GM18861 (cell line): ENCODE results near the gene IL11.

Experiments
- ATAC-seq: cut with Tn5 transposase; IDR thresholded peaks from one replicate; pipeline ENCODE4 v1.9.1; 2021; ENCODE audit not compliant: unreplicated experiment

Gene IL11

GRCh38 chr19:55391702-55392615 lies 21.7 kb upstream of the IL11 start:
- no peak for ATAC-seq

- no peak for ATAC-seq
Observed at GRCh38 chr19:55391191-55391670, 21.0 kb upstream of the IL11 start.

DNA sequence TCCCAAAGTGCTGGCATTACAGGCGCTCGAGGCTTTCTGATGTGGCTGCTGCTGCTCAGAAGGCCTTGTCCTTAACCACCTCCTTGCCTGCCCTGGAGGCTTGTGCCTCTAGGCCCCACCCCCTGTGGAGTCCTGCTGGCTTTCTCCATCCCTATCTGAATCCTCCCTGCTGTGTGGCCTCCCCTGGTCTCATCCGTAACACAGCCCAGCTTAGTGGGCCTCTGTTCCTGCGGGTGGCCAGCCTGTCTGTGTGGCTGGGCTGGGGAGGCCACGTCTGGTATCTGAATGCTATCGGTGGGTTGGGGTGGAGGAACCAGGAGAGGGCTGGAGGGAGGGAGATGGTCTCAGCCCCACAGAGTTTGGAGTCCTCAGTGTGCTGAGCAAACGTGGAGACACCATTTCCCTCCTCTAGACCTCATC lies 20.2 kb upstream of the IL11 start:
- no peak for ATAC-seq

GRCh38 chr19:55389386-55390317 lies 19.4 kb upstream of the IL11 start:
- no peak for ATAC-seq

DNA sequence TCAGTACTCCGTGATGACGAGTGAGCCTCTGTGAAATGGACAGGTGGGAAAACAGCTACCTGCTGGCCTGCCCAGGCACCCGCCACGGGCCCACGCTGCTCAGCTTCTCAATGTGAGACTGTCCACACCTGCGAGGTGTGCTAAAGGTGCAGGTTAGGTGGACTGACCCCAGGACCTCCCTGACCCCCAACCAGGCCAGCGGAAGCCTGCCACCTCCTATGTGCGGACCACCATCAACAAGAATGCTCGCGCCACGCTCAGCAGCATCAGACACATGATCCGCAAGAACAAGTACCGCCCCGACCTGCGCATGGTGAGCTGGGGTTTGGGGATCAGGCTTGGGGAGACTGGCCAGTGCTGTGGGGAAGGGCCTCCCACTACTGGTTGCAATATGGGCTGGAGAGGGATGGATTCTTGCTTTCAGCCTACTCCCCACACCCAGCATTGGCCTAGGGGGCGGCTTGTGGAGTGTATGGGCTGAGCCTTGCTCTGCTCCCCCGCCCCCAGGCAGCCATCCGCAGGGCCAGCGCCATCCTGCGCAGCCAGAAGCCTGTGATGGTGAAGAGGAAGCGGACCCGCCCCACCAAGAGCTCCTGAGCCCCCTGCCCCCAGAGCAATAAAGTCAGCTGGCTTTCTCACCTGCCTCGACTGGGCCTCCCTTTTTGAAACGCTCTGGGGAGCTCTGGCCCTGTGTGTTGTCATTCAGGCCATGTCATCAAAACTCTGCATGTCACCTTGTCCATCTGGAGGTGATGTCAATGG lies 17.7 kb upstream of the IL11 start:
- no peak for ATAC-seq

- ATAC-seq = no peak
Observed at GRCh38 chr19:55386493-55386971, 16.3 kb upstream of the IL11 start.

DNA sequence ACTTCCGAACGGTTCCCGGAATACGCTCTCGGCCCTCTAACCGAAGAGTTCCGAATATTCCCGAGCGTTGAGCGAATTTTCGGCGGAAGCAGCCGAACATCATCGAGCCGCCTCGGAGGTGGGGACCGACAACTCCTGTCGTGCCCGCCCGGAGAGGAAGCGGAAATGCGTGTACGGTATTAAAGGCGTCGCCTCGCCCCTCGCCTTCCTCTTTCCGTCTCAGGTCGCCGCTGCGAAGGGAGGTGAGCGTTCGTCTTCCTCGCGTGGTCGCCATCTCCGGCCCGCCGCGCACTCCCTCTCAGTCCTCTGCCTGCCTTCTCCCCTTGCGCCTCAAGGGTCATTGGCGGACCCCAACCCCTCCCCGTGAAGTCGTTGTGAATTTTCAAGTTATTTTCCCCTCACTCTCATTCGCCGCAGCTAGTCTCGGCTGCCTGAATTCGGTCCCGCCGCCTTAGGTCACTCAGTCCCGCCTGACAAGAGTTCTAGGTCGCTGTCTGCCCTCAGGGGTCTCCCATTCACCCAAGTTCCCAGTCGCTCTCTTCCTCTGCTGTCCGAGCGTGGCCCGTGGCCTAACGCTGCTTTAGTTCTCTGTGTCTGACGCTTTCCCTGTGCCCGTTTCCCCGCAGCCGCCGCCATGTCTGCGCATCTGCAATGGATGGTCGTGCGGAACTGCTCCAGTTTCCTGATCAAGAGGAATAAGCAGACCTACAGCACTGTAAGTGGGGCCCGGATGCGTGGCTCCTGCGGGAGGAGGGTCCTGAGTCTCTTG lies 15.6 kb upstream of the IL11 start, which contains the start of gene RPL28:
TSS of gene RPL28 (plus strand) at position 209 of the 769 bp plus-strand sequence. CDS start at position 635, 426 bp downstream.
- peak; percentile 55 for ATAC-seq

- ATAC-seq = peak; percentile 51
Observed at GRCh38 chr19:55384920-55385723, 14.9 kb upstream of the IL11 start.

GRCh38 chr19:55384131-55384919 lies 14.1 kb upstream of the IL11 start, which contains the start of gene TMEM238:
TMEM238 (minus strand) TSS chr19:55384292; CDS start chr19:55384259, 33 bp downstream.
- no peak for ATAC-seq

DNA sequence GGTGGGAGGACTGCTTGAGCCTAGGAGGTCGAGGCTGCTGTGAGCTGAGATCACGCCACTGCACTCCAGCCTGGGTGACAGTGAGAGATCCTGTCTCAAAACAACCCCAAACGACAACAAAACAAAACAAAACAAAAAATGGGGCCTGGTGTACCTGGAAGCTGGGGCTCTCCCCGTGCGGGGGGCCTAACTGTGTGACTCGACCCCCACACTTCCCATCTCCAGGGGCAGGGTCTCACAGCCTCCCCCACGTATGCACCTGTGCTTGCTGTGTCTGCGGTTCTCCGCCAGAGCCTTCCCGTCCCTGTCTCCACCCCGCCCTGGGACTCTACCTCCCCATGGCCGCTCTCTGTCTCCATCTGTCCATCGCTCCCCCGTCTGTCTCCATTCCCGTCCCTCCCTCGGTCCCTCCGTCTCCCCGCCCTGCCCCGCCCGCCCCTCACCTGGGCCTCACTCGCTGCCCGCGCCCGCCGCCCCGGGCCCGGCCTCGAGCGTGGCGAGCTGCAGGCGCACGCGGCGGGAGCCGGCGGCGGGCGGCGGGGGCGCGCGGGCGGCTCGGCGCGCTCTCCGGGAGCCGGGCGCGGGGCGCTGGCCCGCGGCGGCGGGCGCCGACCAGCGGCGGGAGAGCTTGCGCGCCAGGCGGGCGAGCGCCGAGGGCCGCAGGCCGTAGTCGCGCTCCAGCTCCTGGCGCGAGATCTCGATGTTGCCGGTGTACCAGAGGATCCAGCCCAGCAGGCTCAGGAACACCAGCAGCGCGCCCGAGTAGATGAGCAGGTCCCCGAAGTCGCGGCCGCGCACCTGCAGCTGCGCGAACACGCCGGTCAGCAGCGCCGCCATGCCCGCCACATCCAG lies 13.2 kb upstream of the IL11 start:
- no peak for ATAC-seq

DNA sequence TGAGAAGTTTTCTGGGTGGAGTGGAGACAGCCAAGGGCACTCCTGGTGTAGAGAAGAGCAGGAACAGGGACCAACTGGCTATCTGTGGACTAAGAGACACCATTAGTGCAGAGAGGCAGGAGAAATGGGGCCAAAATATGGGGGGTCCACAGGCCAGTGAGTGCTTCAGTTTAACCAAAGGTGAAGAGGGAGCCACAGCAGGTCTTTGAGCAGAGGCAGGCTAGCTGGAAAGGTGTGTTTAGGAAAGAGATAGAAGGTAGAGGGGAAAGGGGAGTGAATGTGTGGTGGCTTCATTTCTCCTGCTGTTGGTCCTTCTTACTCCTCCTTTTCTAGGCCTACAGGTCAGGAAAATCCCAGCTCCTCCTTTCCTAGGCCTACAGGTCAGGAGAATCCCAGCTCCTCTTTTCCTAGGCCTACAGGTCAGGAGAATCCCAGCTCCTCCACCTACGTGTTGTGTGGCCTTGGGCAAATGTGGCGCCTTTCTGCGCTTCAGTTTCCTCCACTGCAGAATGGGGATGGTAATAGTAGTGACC lies 12.3 kb upstream of the IL11 start:
- no peak for ATAC-seq

DNA sequence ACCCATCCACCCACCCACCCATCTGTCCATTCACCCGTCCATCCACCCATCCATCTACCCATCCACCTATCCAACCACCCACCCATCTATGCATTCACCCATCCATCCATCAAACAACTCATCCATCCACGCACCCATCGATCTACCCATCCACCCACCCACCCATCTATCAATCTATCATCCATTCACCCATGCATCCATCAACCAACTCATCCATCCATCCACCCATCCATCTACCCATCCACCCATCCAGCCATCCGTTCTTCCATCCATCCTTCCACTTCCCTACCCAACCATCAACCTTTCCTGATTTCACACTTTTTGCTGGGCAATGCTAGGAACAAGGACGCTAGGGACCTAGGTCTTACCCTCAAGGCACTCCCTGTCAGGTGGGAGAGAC lies 11.8 kb upstream of the IL11 start:
- ATAC-seq = no peak

GRCh38 chr19:55379174-55379573 lies 8.9 kb upstream of the IL11 start:
- no peak for ATAC-seq

GRCh38 chr19:55377356-55378131 lies 7.3 kb upstream of the IL11 start:
- no peak for ATAC-seq

DNA sequence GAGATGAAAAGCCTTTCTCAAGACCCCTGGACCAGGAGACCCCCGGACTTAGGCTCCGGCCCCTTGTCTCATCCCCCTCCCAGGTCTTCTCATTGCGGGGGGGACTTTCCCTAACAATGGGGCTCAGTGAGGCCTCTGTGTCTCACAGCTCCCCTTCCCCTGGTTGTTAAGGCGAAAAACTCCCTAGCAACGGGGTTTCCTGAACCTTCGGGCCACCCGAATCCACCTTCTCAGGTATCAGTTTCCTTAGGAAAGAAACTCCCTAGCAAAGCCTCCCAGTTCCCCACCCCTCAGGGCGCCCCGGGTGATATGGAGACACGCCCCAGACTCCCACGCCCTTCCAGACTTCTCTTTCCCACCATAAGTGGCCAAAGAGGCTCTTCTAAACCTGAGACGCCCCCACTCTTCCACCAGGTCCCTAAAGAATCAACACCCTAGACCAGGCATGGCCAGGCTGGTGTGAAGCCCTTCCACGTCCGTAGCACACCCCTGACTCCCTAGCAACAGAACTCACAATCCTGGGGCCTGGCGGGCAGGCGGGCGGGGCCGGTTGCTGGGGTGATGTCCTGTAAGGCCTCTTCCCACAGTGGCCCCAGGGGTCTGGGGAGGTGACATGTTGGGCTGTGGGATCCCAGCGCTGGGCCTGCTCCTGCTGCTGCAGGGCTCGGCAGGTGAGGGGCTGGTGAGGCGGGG lies 6.1 kb upstream of the IL11 start, which contains the start of gene TMEM190:
TSS of gene TMEM190 (plus strand) at position 586 of the 693 bp plus-strand sequence. CDS start at position 614, 28 bp downstream.
- ATAC-seq = no peak
